ENCODE measurements around the gene CTNNA2. TPM values are rescaled to one million over a fixed set of nuclear protein-coding genes. Genes with fewer than 3 reads are reported as not detected.

The CTNNA2 gene
- total and polyA plus RNA-seq, 7 experiments from 2014 or later = not detected

GRCh38 chr2:80548469-80548868 lies 1035.6 kb downstream of the CTNNA2 start:
- Mint-ChIP-seq H3K9me3 (peaks cover 0 to 34% (median 7%) of the 10 kb centered on the region in 11 donors), H3K4me1 (no peaks in the 10 kb centered on the region), H3K27ac (no peak overlapping the region), H3K36me3 (no peaks in the 10 kb centered on the region), H3K4me3 (no peak overlapping the region), H3K27me3 (no peaks in the 10 kb centered on the region)
- DNase-seq (no peak), ATAC-seq (no peak)
- POLR2A ChIA-PET = no interaction called here
- Histone ChIP-seq H3K27me3 (ENCODE audit: control insufficient read depth in 2 of 2, insufficient read depth in 2 of 2, low read length in 2 of 2) (no peaks in the 10 kb centered on the region), H3K27ac (ENCODE audit: low read depth, low read length) (no peak overlapping the region), H3K4me3 (ENCODE audit: low read length) (no peak overlapping the region), H3K9me3 (ENCODE audit: control insufficient read depth in 2 of 3, low read length in 3 of 3) (peaks cover 0 to 4% (median 0%) of the 10 kb centered on the region in 3 experiments), H3K36me3 (ENCODE audit: control insufficient read depth in 2 of 3, insufficient read depth in 3 of 3, low read length in 3 of 3) (no peaks in the 10 kb centered on the region), H3K4me1 (ENCODE audit: control insufficient read depth in 2 of 2, insufficient read depth in 2 of 2, low read length in 2 of 2) (no peaks in the 10 kb centered on the region)
- CTCF ChIA-PET = no interaction called here
- intact Hi-C loops (cut with micrococcal nuclease) = no loop called here

- Mint-ChIP-seq H3K27ac (no peak overlapping the region), H3K36me3 (no peaks in the 10 kb centered on the region), H3K4me1 (no peaks in the 10 kb centered on the region), H3K9me3 (peaks cover 0 to 20% (median 8%) of the 10 kb centered on the region in 11 donors), H3K4me3 (no peak overlapping the region), H3K27me3 (no peaks in the 10 kb centered on the region)
- Histone ChIP-seq H3K4me1 (ENCODE audit: control insufficient read depth in 2 of 2, insufficient read depth in 2 of 2, low read length in 2 of 2) (no peaks in the 10 kb centered on the region), H3K4me3 (ENCODE audit: low read length) (no peak overlapping the region), H3K27me3 (ENCODE audit: control insufficient read depth in 2 of 2, insufficient read depth in 2 of 2, low read length in 2 of 2) (no peaks in the 10 kb centered on the region), H3K36me3 (ENCODE audit: control insufficient read depth in 2 of 3, insufficient read depth in 3 of 3, low read length in 3 of 3) (no peaks in the 10 kb centered on the region), H3K9me3 (ENCODE audit: control insufficient read depth in 2 of 3, low read length in 3 of 3) (no peaks in the 10 kb centered on the region), H3K27ac (ENCODE audit: low read depth, low read length) (no peak overlapping the region)
- ChIA-PET POLR2A (no interaction called here), CTCF (no interaction called here)
- intact Hi-C loops (cut with micrococcal nuclease) = no loop called here
- DNase-seq (no peak), ATAC-seq (no peak)
Observed at GRCh38 chr2:80549901-80550300, 1037.0 kb downstream of the CTNNA2 start.

- peaks cover 0 to 26% (median 6%) of the 10 kb centered on the region in 11 donors for H3K9me3 Mint-ChIP-seq
- no peak overlapping the region for H3K4me3 Mint-ChIP-seq
- ChIA-PET CTCF (no interaction called here), POLR2A (no interaction called here)
- Histone ChIP-seq H3K27ac (ENCODE audit: low read depth, low read length) (no peak overlapping the region), H3K27me3 (ENCODE audit: control insufficient read depth in 2 of 2, insufficient read depth in 2 of 2, low read length in 2 of 2) (no peaks in the 10 kb centered on the region), H3K9me3 (ENCODE audit: control insufficient read depth in 2 of 3, low read length in 3 of 3) (no peaks in the 10 kb centered on the region), H3K4me3 (ENCODE audit: low read length) (no peak overlapping the region), H3K36me3 (ENCODE audit: control insufficient read depth in 2 of 3, insufficient read depth in 3 of 3, low read length in 3 of 3) (no peaks in the 10 kb centered on the region), H3K4me1 (ENCODE audit: control insufficient read depth in 2 of 2, insufficient read depth in 2 of 2, low read length in 2 of 2) (no peaks in the 10 kb centered on the region)
- no peaks in the 10 kb centered on the region for H3K4me1 Mint-ChIP-seq
- no peaks in the 10 kb centered on the region for H3K36me3 Mint-ChIP-seq
- no peak overlapping the region for H3K27ac Mint-ChIP-seq
- ATAC-seq (no peak), DNase-seq (no peak)
- intact Hi-C loops (cut with micrococcal nuclease) = no loop called here
- no peaks in the 10 kb centered on the region for H3K27me3 Mint-ChIP-seq
Observed at GRCh38 chr2:80560326-80560725, 1047.5 kb downstream of the CTNNA2 start.

- Mint-ChIP-seq H3K36me3 (no peaks in the 10 kb centered on the region), H3K4me3 (no peak overlapping the region), H3K4me1 (no peaks in the 10 kb centered on the region), H3K9me3 (peaks cover 0 to 30% (median 5%) of the 10 kb centered on the region in 11 donors), H3K27me3 (no peaks in the 10 kb centered on the region), H3K27ac (no peak overlapping the region)
- ChIA-PET CTCF (no interaction called here), POLR2A (no interaction called here)
- DNase-seq (no peak), ATAC-seq (no peak)
- Histone ChIP-seq H3K36me3 (ENCODE audit: control insufficient read depth in 2 of 3, insufficient read depth in 3 of 3, low read length in 3 of 3) (no peaks in the 10 kb centered on the region), H3K4me3 (ENCODE audit: low read length) (no peak overlapping the region), H3K4me1 (ENCODE audit: control insufficient read depth in 2 of 2, insufficient read depth in 2 of 2, low read length in 2 of 2) (no peaks in the 10 kb centered on the region), H3K27ac (ENCODE audit: low read depth, low read length) (no peak overlapping the region), H3K27me3 (ENCODE audit: control insufficient read depth in 2 of 2, insufficient read depth in 2 of 2, low read length in 2 of 2) (no peaks in the 10 kb centered on the region), H3K9me3 (ENCODE audit: control insufficient read depth in 2 of 3, low read length in 3 of 3) (no peaks in the 10 kb centered on the region)
- intact Hi-C loops (cut with micrococcal nuclease) = no loop called here
Observed at GRCh38 chr2:80568011-80568410, 1055.2 kb downstream of the CTNNA2 start.

GRCh38 chr2:80573167-80573566 lies 1060.3 kb downstream of the CTNNA2 start:
- POLR2A ChIA-PET = no interaction called here
- Histone ChIP-seq H3K9me3 (ENCODE audit: control insufficient read depth in 2 of 3, low read length in 3 of 3) (no peaks in the 10 kb centered on the region), H3K4me1 (ENCODE audit: control insufficient read depth in 2 of 2, insufficient read depth in 2 of 2, low read length in 2 of 2) (no peaks in the 10 kb centered on the region), H3K27ac (ENCODE audit: low read depth, low read length) (no peak overlapping the region), H3K27me3 (ENCODE audit: control insufficient read depth in 2 of 2, insufficient read depth in 2 of 2, low read length in 2 of 2) (no peaks in the 10 kb centered on the region), H3K4me3 (ENCODE audit: low read length) (no peak overlapping the region), H3K36me3 (ENCODE audit: control insufficient read depth in 2 of 3, insufficient read depth in 3 of 3, low read length in 3 of 3) (no peaks in the 10 kb centered on the region)
- CTCF ChIA-PET = no interaction called here
- H3K4me3 Mint-ChIP-seq = no peak overlapping the region
- intact Hi-C loops (cut with micrococcal nuclease) = no loop called here
- no peaks in the 10 kb centered on the region for H3K36me3 Mint-ChIP-seq
- DNase-seq (no peak), ATAC-seq (no peak)
- no peak overlapping the region for H3K27ac Mint-ChIP-seq
- H3K9me3 Mint-ChIP-seq = peaks cover 0 to 14% (median 6%) of the 10 kb centered on the region in 11 donors
- no peaks in the 10 kb centered on the region for H3K27me3 Mint-ChIP-seq
- H3K4me1 Mint-ChIP-seq = no peaks in the 10 kb centered on the region

GRCh38 chr2:80573950-80574349 lies 1061.1 kb downstream of the CTNNA2 start:
- Mint-ChIP-seq H3K27ac (no peak overlapping the region), H3K36me3 (no peaks in the 10 kb centered on the region), H3K27me3 (no peaks in the 10 kb centered on the region), H3K9me3 (peaks cover 0 to 14% (median 8%) of the 10 kb centered on the region in 11 donors), H3K4me1 (no peaks in the 10 kb centered on the region), H3K4me3 (no peak overlapping the region)
- Histone ChIP-seq H3K27ac (ENCODE audit: low read depth, low read length) (no peak overlapping the region), H3K9me3 (ENCODE audit: control insufficient read depth in 2 of 3, low read length in 3 of 3) (no peaks in the 10 kb centered on the region), H3K4me1 (ENCODE audit: control insufficient read depth in 2 of 2, insufficient read depth in 2 of 2, low read length in 2 of 2) (no peaks in the 10 kb centered on the region), H3K4me3 (ENCODE audit: low read length) (no peak overlapping the region), H3K36me3 (ENCODE audit: control insufficient read depth in 2 of 3, insufficient read depth in 3 of 3, low read length in 3 of 3) (no peaks in the 10 kb centered on the region), H3K27me3 (ENCODE audit: control insufficient read depth in 2 of 2, insufficient read depth in 2 of 2, low read length in 2 of 2) (no peaks in the 10 kb centered on the region)
- ChIA-PET CTCF (no interaction called here), POLR2A (no interaction called here)
- intact Hi-C loops (cut with micrococcal nuclease) = no loop called here
- DNase-seq = no peak
- ATAC-seq = no peak

GRCh38 chr2:80579756-80580155 lies 1066.9 kb downstream of the CTNNA2 start:
- Mint-ChIP-seq H3K36me3 (no peaks in the 10 kb centered on the region), H3K27me3 (no peaks in the 10 kb centered on the region), H3K4me1 (no peaks in the 10 kb centered on the region), H3K4me3 (no peak overlapping the region), H3K27ac (no peak overlapping the region), H3K9me3 (peaks cover 0 to 18% (median 6%) of the 10 kb centered on the region in 11 donors)
- Histone ChIP-seq H3K4me3 (ENCODE audit: low read length) (no peak overlapping the region), H3K36me3 (ENCODE audit: control insufficient read depth in 2 of 3, insufficient read depth in 3 of 3, low read length in 3 of 3) (no peaks in the 10 kb centered on the region), H3K9me3 (ENCODE audit: control insufficient read depth in 2 of 3, low read length in 3 of 3) (no peaks in the 10 kb centered on the region), H3K4me1 (ENCODE audit: control insufficient read depth in 2 of 2, insufficient read depth in 2 of 2, low read length in 2 of 2) (no peaks in the 10 kb centered on the region), H3K27me3 (ENCODE audit: control insufficient read depth in 2 of 2, insufficient read depth in 2 of 2, low read length in 2 of 2) (no peaks in the 10 kb centered on the region), H3K27ac (ENCODE audit: low read depth, low read length) (no peak overlapping the region)
- intact Hi-C loops (cut with micrococcal nuclease) = no loop called here
- ATAC-seq = no peak
- CTCF ChIA-PET = no interaction called here
- POLR2A ChIA-PET = no interaction called here
- DNase-seq = no peak
